ENCODE data around the gene PLCH1. TPM values are rescaled to one million over a fixed set of nuclear protein-coding genes. Genes with fewer than 3 reads are reported as not detected.

PLCH1 gene
- polyA plus RNA-seq, 1 donor (not counting 4 experiments of a cell fraction or from before 2014, with no cell fraction given), result 0.05 TPM

DNA sequence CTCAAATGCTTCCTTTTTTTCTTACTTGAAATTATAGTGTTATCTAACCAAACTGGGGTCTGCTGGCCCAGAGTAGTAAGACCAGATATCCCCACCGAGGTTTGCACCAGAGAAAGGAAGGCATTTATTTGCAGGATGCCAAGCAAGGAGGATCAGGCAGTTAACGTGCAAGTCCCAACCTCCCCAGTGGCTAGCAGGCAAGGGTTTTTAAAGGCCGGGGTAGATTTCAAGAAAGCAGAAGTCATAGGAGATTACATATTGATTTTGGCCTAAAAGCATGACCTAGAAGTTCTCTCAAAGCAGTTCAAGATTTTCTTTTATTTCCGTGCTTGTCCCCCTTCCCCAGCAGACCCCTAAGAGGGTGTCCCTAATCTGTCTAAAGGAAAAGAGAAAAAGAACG lies 418.6 kb downstream of the PLCH1 start:
- Histone ChIP-seq H3K4me2 (ENCODE audit: control insufficient read depth, extremely low read depth, insufficient read depth, low read depth, low read length) (no peak overlapping the region), H4K20me1 (ENCODE audit: control insufficient read depth, extremely low read depth, insufficient read depth, low read length) (no peaks in the 10 kb centered on the region), H2AFZ (ENCODE audit: control insufficient read depth, low read length) (no peak overlapping the region), H3K9me1 (ENCODE audit: control insufficient read depth, extremely low read depth, insufficient read depth, low read length) (no peaks in the 10 kb centered on the region), H3K4me1 (ENCODE audit: control insufficient read depth, extremely low read depth, insufficient read depth, low read length) (no peaks in the 10 kb centered on the region), H3K9ac (ENCODE audit: control insufficient read depth, extremely low read depth, insufficient read depth, low read length) (no peak overlapping the region), H3K9me3 (ENCODE audit: control insufficient read depth, low read depth, low read length) (no peaks in the 10 kb centered on the region), H3K27me3 (ENCODE audit: control insufficient read depth, extremely low read depth, insufficient read depth, low read length) (no peaks in the 10 kb centered on the region), H3K79me2 (ENCODE audit: control insufficient read depth, insufficient read depth, low read length) (no peaks in the 10 kb centered on the region), H3K27ac (ENCODE audit: control insufficient read depth, insufficient read depth, low read length) (no peak overlapping the region), H3K4me3 (ENCODE audit: control insufficient read depth in 2 of 3, extremely low read depth in 1 of 3, insufficient read depth in 2 of 3, low read depth in 1 of 3, low read length in 3 of 3) (no peak overlapping the region), H3K36me3 (ENCODE audit: control insufficient read depth in 2 of 2, extremely low read depth in 1 of 2, insufficient read depth in 2 of 2, low read length in 2 of 2) (no peaks in the 10 kb centered on the region)
- dilution Hi-C loops (cut with MboI; ENCODE audit: extremely low pct_ligation_motif_present, low sequenced_read_pairs), result loop anchor here (25.0 kb wide), 1 partner anchor 539 kb away; no protein-coding TSS in a partner anchor
- FAIRE-seq, result no peak
- TF ChIP-seq CTCF (optimal IDR thresholded peaks at IDR 0.05 in 1 of 3, IDR thresholded peaks at IDR 0.05 in 1 of 3, conservative IDR thresholded peaks at IDR 0.05 in 1 of 3; ENCODE audit: extremely low read depth in 1 of 3, insufficient read depth in 2 of 3, low read length in 3 of 3) (no peak), EZH2 (IDR thresholded peaks at IDR 0.05; ENCODE audit: low read length) (no peak)
- DNase-seq (ENCODE audit: low read depth, low spot score), result no peak

Small RNA genes within 50 kb of the gene (small RNA-seq; reads per million reads assigned to genes)
- gene AC108729.3 (ENCODE audit: insufficient read length in 3 of 3, low read depth in 3 of 3, low replicate concordance in 1 of 3), result 0 reads per million in 3 experiments
- gene RN7SL715P (ENCODE audit: insufficient read length in 3 of 3, low read depth in 3 of 3, low replicate concordance in 1 of 3), result 0 reads per million in 3 experiments

Other genes with a start within 250 kb of the PLCH1 start
- gene C3orf33, start 61.2 kb upstream of the PLCH1 start, polyA plus RNA-seq, result 2.0 to 2.9 TPM (median 2.6 TPM) in 3 replicates
- gene SLC33A1, start 109.4 kb upstream of the PLCH1 start, polyA plus RNA-seq, result 23.5 to 33.9 TPM (median 30.9 TPM) in 3 replicates
- 19.5 to 53.7 TPM (median 51.8 TPM) in 3 replicates for gene GMPS, start 125.6 kb upstream of the PLCH1 start, polyA plus RNA-seq